Measurements from ENCODE around the gene TTC5.

The TTC5 gene

GRCh38 chr14:20343092-20343861, 37.5 kb upstream of the TTC5 start, which contains the start of gene PARP2:
Gene PARP2 (plus strand): TSS chr14:20343635. CDS start chr14:20343642, 7 bp downstream.
- no peak for TF ChIP-seq CTCF (IDR thresholded peaks at IDR 0.05)

- no peak for TF ChIP-seq CTCF (IDR thresholded peaks at IDR 0.05)
Observed at GRCh38 chr14:20341646-20342045, 35.9 kb upstream of the TTC5 start.

GRCh38 chr14:20334017-20334416, 28.3 kb upstream of the TTC5 start:
- TF ChIP-seq CTCF (IDR thresholded peaks at IDR 0.05), result no peak

GRCh38 chr14:20333494-20333841, 27.7 kb upstream of the TTC5 start:
- TF ChIP-seq CTCF (IDR thresholded peaks at IDR 0.05), result no peak

GRCh38 chr14:20332788-20333493, 27.2 kb upstream of the TTC5 start, which contains the start of gene CCNB1IP1:
Gene CCNB1IP1 (minus strand): TSS chr14:20333279. CDS start chr14:20316523, 16,756 bp downstream.
- TF ChIP-seq CTCF (IDR thresholded peaks at IDR 0.05), result no peak

- TF ChIP-seq CTCF (IDR thresholded peaks at IDR 0.05), result no peak
Observed at GRCh38 chr14:20332431-20332787, 26.7 kb upstream of the TTC5 start.

- no peak for TF ChIP-seq CTCF (IDR thresholded peaks at IDR 0.05)
Observed at GRCh38 chr14:20331053-20331613, 25.4 kb upstream of the TTC5 start.
